Endothelial cell (in vitro differentiated cells): ENCODE measurements around the gene CDCP1. TPM values are rescaled to one million over a fixed set of nuclear protein-coding genes. Genes with fewer than 3 reads are reported as not detected.

Experiments used
- DNase-seq: peaks from one replicate; pipeline ENCODE4 v3.0.0; 2021; ENCODE audit warnings: low spot score
- H3K27ac Mint-ChIP-seq: one replicate; pipeline ENCODE4 v1.8.0; 2021; ENCODE audit warnings: mixed read lengths, inconsistent platforms; ENCODE audit not compliant: unreplicated experiment
- H3K27me3 Mint-ChIP-seq: one replicate; pipeline ENCODE4 v1.8.0; 2021; ENCODE audit warnings: mild to moderate bottlenecking, moderate library complexity, mixed read lengths, inconsistent platforms; ENCODE audit not compliant: unreplicated experiment
- H3K36me3 Mint-ChIP-seq: one replicate; pipeline ENCODE4 v1.8.0; 2021; ENCODE audit warnings: mild to moderate bottlenecking, low read depth, mixed read lengths, inconsistent platforms; ENCODE audit not compliant: unreplicated experiment
- H3K4me1 Mint-ChIP-seq: one replicate; pipeline ENCODE4 v1.8.0; 2021; ENCODE audit warnings: mild to moderate bottlenecking, mixed read lengths, inconsistent platforms; ENCODE audit not compliant: unreplicated experiment
- H3K4me3 Mint-ChIP-seq: one replicate; pipeline ENCODE4 v1.8.0; 2021; ENCODE audit warnings: mild to moderate bottlenecking, mixed read lengths, inconsistent platforms; ENCODE audit not compliant: unreplicated experiment
- H3K9me3 Mint-ChIP-seq: one replicate; pipeline ENCODE4 v1.8.0; 2021; ENCODE audit warnings: mixed read lengths, inconsistent platforms; ENCODE audit not compliant: unreplicated experiment
- CTCF ChIP-seq: fragments of 200-600 bp; sonication (generic); IDR thresholded peaks from one replicate; pipeline ENCODE4 v1.5.0; 2021; ENCODE audit warnings: antibody characterized with exemption; ENCODE audit not compliant: unreplicated experiment
- total RNA-seq: library from RNA; stranded (reverse); fragmentation: NEBNext Ultra II Directional; extraction: Animal tissue kit (Norgen Biotek cat#: 25700); gene quantifications from one replicate; pipeline ENCODE4 v1.2.1, GENCODE V29; 2021; ENCODE audit not compliant: unreplicated experiment

The CDCP1 gene
- total RNA-seq, 1 donor from 2014 or later: 0.26 TPM

GRCh38 chr3:45065373-45065720 lies 80.8 kb downstream of the CDCP1 start:
- Mint-ChIP-seq H3K27me3 (peaks cover 2% of the 10 kb centered on the region), H3K27ac (no peak overlapping the region), H3K36me3 (no peaks in the 10 kb centered on the region), H3K4me1 (peaks cover 12% of the 10 kb centered on the region), H3K9me3 (no peaks in the 10 kb centered on the region), H3K4me3 (no peak overlapping the region)
- DNase-seq: no peak
- TF ChIP-seq CTCF: no peak

- no peak for DNase-seq
- peaks cover 12% of the 10 kb centered on the region for H3K4me1 Mint-ChIP-seq
- H3K27me3 Mint-ChIP-seq: peaks cover 4% of the 10 kb centered on the region
- no peak overlapping the region for H3K4me3 Mint-ChIP-seq
- H3K9me3 Mint-ChIP-seq: no peaks in the 10 kb centered on the region
- TF ChIP-seq CTCF: no peak
- no peaks in the 10 kb centered on the region for H3K36me3 Mint-ChIP-seq
- H3K27ac Mint-ChIP-seq: no peak overlapping the region
Observed at GRCh38 chr3:45064512-45065372, 81.4 kb downstream of the CDCP1 start.

GRCh38 chr3:45062697-45063070 lies 83.5 kb downstream of the CDCP1 start:
- peaks cover 8% of the 10 kb centered on the region for H3K27me3 Mint-ChIP-seq

GRCh38 chr3:45060165-45060892 lies 85.8 kb downstream of the CDCP1 start:
- TF ChIP-seq CTCF: no peak
- Mint-ChIP-seq H3K27me3 (peaks cover 8% of the 10 kb centered on the region), H3K4me1 (peaks cover 22% of the 10 kb centered on the region), H3K27ac (no peak overlapping the region), H3K36me3 (no peaks in the 10 kb centered on the region), H3K9me3 (no peaks in the 10 kb centered on the region), H3K4me3 (no peak overlapping the region)
- no peak for DNase-seq

More at GRCh38 chr3:45062697-45063070, 83.5 kb downstream of the CDCP1 start:
- H3K4me3 Mint-ChIP-seq: no peak overlapping the region
- no peak for TF ChIP-seq CTCF
- no peak for DNase-seq
- H3K36me3 Mint-ChIP-seq: no peaks in the 10 kb centered on the region
- H3K9me3 Mint-ChIP-seq: no peaks in the 10 kb centered on the region
- H3K27ac Mint-ChIP-seq: no peak overlapping the region
- H3K4me1 Mint-ChIP-seq: peaks cover 12% of the 10 kb centered on the region

GRCh38 chr3:45059132-45059531 lies 87.0 kb downstream of the CDCP1 start:
- DNase-seq: no peak
- Mint-ChIP-seq H3K36me3 (no peaks in the 10 kb centered on the region), H3K27ac (no peak overlapping the region), H3K27me3 (peaks cover 8% of the 10 kb centered on the region), H3K4me3 (no peak overlapping the region), H3K9me3 (no peaks in the 10 kb centered on the region), H3K4me1 (peaks cover 11% of the 10 kb centered on the region)
- no peak for TF ChIP-seq CTCF
